ENCODE results near the gene PDGFRB.
A peak's percentile ranks its signal among the peaks of the same experiment; 100 is the strongest.

PDGFRB gene

DNA sequence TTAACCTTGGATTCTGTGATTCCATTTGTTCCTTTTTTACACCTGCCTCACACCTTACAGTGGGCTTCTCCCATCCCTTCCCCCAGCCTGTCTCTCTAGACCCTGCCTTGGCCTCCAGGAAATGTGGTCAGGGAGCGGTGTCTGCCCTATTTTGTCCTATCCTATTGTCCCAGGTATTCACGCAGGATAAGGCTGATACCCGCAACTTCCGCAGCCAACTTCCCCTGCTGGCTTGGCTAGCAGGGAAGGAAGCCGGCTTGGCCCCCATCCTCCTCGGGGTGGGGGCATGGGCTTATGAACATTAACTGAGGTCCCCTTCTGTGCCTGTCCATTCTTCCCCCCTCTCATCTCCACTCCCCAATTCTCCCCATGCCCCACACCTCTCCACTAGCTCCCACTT, 72.8 kb downstream of the PDGFRB start:
- no peak overlapping the region for H3K27ac ChIP-seq (ENCODE audit: low read length)
- no peak overlapping the region for H3K4me2 ChIP-seq (ENCODE audit: low read length)
- H3K4me1 ChIP-seq (ENCODE audit: low read length) = peaks cover 12% of the 10 kb centered on the region
- no peaks in the 10 kb centered on the region for H4K20me1 ChIP-seq (ENCODE audit: insufficient read depth, low read length)
- TF ChIP-seq, protein P1, sequence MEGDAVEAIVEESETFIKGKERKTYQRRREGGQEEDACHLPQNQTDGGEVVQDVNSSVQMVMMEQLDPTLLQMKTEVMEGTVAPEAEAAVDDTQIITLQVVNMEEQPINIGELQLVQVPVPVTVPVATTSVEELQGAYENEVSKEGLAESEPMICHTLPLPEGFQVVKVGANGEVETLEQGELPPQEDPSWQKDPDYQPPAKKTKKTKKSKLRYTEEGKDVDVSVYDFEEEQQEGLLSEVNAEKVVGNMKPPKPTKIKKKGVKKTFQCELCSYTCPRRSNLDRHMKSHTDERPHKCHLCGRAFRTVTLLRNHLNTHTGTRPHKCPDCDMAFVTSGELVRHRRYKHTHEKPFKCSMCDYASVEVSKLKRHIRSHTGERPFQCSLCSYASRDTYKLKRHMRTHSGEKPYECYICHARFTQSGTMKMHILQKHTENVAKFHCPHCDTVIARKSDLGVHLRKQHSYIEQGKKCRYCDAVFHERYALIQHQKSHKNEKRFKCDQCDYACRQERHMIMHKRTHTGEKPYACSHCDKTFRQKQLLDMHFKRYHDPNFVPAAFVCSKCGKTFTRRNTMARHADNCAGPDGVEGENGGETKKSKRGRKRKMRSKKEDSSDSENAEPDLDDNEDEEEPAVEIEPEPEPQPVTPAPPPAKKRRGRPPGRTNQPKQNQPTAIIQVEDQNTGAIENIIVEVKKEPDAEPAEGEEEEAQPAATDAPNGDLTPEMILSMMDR (IDR thresholded peaks at IDR 0.05; ENCODE audit: low read depth, low read length) = no peak
- TF ChIP-seq EZH2phosphoT487 (IDR thresholded peaks at IDR 0.05; ENCODE audit: low read depth) = no peak
- H3K9ac ChIP-seq (ENCODE audit: low read length) = no peak overlapping the region
- no peaks in the 10 kb centered on the region for H3K79me2 ChIP-seq (ENCODE audit: low read length)
- H3K4me3 ChIP-seq (ENCODE audit: low read length) = no peak overlapping the region
- no peak overlapping the region for H2AFZ ChIP-seq (ENCODE audit: low read depth, low read length)
- H3K9me3 ChIP-seq (ENCODE audit: insufficient read depth, low read length) = no peaks in the 10 kb centered on the region
- H3K36me3 ChIP-seq (replicated peaks; ENCODE audit: low read depth, low read length) = no peaks in the 10 kb centered on the region
- H3K27me3 ChIP-seq (ENCODE audit: low read depth, low read length) = peaks cover 4% of the 10 kb centered on the region; the same call in 1 of the 2 replicates

DNA sequence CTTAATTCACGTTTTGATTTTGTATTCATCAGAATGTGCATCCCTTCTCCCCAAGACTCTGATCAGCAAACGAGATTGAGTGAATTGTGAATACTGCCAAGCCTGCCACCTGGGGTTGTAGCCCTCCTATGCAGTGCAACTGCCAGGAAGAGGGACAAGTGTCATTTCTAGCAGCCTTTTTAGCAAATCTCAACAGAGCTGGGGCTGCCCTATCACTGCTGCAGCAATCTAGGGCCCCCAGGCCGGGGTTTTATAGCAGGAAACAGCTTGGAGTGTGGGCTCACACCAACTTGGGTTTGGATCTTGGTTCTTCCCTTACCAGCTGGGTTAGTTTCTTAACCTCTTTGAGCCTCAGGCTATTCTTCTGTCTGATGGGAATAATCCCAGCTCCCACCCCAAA, 73.3 kb downstream of the PDGFRB start:
- no peak overlapping the region for H3K9ac ChIP-seq (ENCODE audit: low read length)
- no peaks in the 10 kb centered on the region for H3K9me3 ChIP-seq (ENCODE audit: insufficient read depth, low read length)
- H3K27me3 ChIP-seq (ENCODE audit: low read depth, low read length) = peaks cover 4% of the 10 kb centered on the region; the same call in 1 of the 2 replicates
- peaks cover 12% of the 10 kb centered on the region for H3K4me1 ChIP-seq (ENCODE audit: low read length)
- H4K20me1 ChIP-seq (ENCODE audit: insufficient read depth, low read length) = no peaks in the 10 kb centered on the region
- TF ChIP-seq, protein P1 (IDR thresholded peaks at IDR 0.05; ENCODE audit: low read depth, low read length) = no peak
- TF ChIP-seq EZH2phosphoT487 (IDR thresholded peaks at IDR 0.05; ENCODE audit: low read depth) = no peak
- H2AFZ ChIP-seq (ENCODE audit: low read depth, low read length) = no peak overlapping the region
- no peak overlapping the region for H3K27ac ChIP-seq (ENCODE audit: low read length)
- no peaks in the 10 kb centered on the region for H3K79me2 ChIP-seq (ENCODE audit: low read length)
- no peaks in the 10 kb centered on the region for H3K36me3 ChIP-seq (replicated peaks; ENCODE audit: low read depth, low read length)
- H3K4me2 ChIP-seq (ENCODE audit: low read length) = peak overlapping the region; percentile 77; the same call in 1 of the 2 replicates
- no peak overlapping the region for H3K4me3 ChIP-seq (ENCODE audit: low read length)

DNA sequence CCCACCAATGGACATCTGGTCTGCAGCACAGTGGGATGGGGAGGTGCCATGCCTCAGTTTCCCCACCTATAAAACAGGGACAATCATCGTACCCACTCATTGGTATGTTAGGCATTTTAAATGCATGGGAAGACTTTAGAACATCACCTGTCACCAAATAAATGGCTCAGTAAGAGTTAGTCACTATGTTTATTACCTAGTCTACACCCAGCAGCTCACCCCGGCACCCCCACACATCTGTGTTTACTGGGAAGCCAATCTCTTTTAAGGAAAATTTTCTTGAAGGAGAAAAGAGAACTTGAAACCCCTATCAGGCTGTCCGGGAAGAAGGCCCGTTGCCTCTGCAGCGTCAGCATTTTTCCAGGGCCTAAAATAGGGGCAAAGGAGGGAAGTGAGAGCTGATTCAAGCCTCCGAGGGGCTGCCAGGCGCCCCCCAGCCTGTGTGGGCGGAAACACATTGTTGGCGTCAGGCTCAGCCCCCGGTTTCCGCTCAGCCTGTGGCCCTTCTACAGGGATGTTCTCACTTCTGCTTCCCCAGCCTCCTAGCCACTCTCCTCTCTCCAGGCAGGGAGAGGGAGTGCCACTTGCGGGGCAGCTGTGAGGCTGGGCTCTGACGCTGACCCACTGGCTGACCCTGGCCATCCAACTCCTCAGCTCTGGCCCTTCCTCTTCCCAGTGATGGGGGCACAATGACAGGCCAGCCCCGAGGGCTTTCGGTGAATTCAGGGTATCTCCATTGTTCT, 73.9 kb downstream of the PDGFRB start:
- peak overlapping the region; percentile 50 for H3K4me3 ChIP-seq (ENCODE audit: low read length)
- peaks cover 12% of the 10 kb centered on the region for H3K4me1 ChIP-seq (ENCODE audit: low read length)
- H3K9ac ChIP-seq (ENCODE audit: low read length) = no peak overlapping the region; the same call in 1 of the 2 replicates
- H3K36me3 ChIP-seq (replicated peaks; ENCODE audit: low read depth, low read length) = no peaks in the 10 kb centered on the region
- peak overlapping the region; percentile 60; the same call in 1 of the 2 replicates for H2AFZ ChIP-seq (ENCODE audit: low read depth, low read length)
- no peaks in the 10 kb centered on the region for H3K27me3 ChIP-seq (ENCODE audit: low read depth, low read length)
- no peak overlapping the region for H3K27ac ChIP-seq (ENCODE audit: low read length)
- no peaks in the 10 kb centered on the region for H4K20me1 ChIP-seq (ENCODE audit: insufficient read depth, low read length)
- peak overlapping the region; percentile 77 for H3K4me2 ChIP-seq (ENCODE audit: low read length)
- H3K79me2 ChIP-seq (ENCODE audit: low read length) = no peaks in the 10 kb centered on the region
- no peaks in the 10 kb centered on the region for H3K9me3 ChIP-seq (ENCODE audit: insufficient read depth, low read length)
- TF ChIP-seq, protein P1 (IDR thresholded peaks at IDR 0.05; ENCODE audit: low read depth, low read length) = no peak
- TF ChIP-seq EZH2phosphoT487 (IDR thresholded peaks at IDR 0.05; ENCODE audit: low read depth) = no peak

DNA sequence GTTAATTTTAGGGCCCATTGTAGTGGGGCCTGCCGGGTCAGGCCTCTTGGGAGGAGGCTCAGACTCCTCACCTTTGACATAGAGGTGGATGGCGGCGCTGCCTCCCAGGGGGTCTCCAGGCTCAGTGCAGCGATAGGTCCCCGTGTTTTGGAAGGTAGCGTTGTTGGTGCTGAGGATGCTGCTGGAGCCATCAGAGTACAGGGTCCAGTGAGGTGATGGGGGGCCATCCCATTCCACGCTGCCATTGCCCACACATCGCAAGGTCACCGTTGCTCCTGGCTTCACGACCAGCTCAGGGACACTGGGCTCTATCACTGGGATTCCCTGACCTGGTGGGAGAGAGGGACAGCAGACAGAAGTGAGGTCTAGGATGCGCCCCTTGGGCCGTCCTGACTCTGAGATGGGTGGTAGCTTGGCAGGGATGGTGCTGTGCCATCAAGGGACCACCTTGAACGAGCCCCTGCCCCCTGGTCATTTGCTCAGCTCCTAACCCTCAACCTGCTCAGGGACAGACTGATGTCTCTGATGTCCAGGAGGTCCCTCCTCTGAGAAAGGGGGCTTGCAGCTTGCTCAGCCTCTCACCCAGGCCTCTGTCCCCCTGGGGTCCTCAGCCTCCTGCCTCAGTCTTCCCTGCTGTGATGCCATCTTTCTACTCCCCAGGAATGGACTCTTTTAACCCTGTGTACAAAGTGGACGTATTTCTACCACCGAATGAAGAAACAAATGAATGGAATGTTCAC, 74.8 kb downstream of the PDGFRB start:
- peak overlapping the region; percentile 77 for H3K4me2 ChIP-seq (ENCODE audit: low read length)
- no peak overlapping the region for H3K27ac ChIP-seq (ENCODE audit: low read length)
- no peak overlapping the region for H2AFZ ChIP-seq (ENCODE audit: low read depth, low read length)
- no peaks in the 10 kb centered on the region for H3K9me3 ChIP-seq (ENCODE audit: insufficient read depth, low read length)
- H3K4me3 ChIP-seq (ENCODE audit: low read length) = no peak overlapping the region
- no peak overlapping the region for H3K9ac ChIP-seq (ENCODE audit: low read length)
- no peaks in the 10 kb centered on the region for H3K79me2 ChIP-seq (ENCODE audit: low read length)
- TF ChIP-seq, protein P1 (IDR thresholded peaks at IDR 0.05; ENCODE audit: low read depth, low read length) = no peak
- TF ChIP-seq EZH2phosphoT487 (IDR thresholded peaks at IDR 0.05; ENCODE audit: low read depth) = no peak
- H3K4me1 ChIP-seq (ENCODE audit: low read length) = peaks cover 12% of the 10 kb centered on the region
- H4K20me1 ChIP-seq (ENCODE audit: insufficient read depth, low read length) = no peaks in the 10 kb centered on the region
- H3K36me3 ChIP-seq (replicated peaks; ENCODE audit: low read depth, low read length) = no peaks in the 10 kb centered on the region
- H3K27me3 ChIP-seq (ENCODE audit: low read depth, low read length) = 0 out of 2 replicates have a peak, but pooled peaks cover 2% of the 10 kb centered on the region
